Mammary epithelial cell (primary cell): Measurements from ENCODE around the gene YIPF1.
"Not testable (repeated sequence)": the region's sequence is repeated elsewhere in the genome, so short reads cannot be mapped to it uniquely, and the experiment has no call there.

Experiments
- CTCF ChIP-seq, 2 donors: IDR thresholded peaks in 1 of 2; conservative IDR thresholded peaks in 1 of 2; 2 replicates each; pipeline ENCODE4 v1.5.1; 2011 to 2012; ENCODE audit warnings: inconsistent platforms in 2 of 2, low read length in 2 of 2, mild to moderate bottlenecking in 2 of 2, control low read depth in 1 of 2, low read depth in 1 of 2; ENCODE audit not compliant: insufficient read depth in 1 of 2; ENCODE audit errors: extremely low read depth in 1 of 2
- EZH2 ChIP-seq: IDR thresholded peaks from 2 replicates; pipeline ENCODE4 v1.6.1; 2012; ENCODE audit warnings: low read length, inconsistent platforms, borderline replicate concordance

DNA sequence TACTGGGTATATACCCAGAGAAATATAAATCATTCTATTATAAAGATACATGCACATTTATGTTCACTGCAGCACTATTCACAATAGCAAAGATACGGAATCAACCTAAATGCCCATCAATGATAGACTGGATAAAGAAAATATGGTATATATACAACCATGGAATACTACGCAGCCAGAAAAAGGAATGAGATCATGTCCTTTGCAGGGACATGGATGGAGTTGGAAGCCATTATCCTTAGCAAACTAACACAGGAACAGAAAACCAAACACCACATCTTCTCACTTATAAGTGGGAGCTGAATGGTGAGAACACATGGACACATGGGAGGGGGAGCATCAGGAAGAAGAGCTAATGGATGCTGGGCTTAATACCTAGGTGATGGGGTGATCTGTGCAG lies 7.7 kb downstream of the YIPF1 start:
- TF ChIP-seq EZH2; CTCF (conservative IDR thresholded peaks at IDR 0.05 in 1 of 2, IDR thresholded peaks at IDR 0.05 in 1 of 2; ENCODE audit: extremely low read depth in 1 of 2, insufficient read depth in 1 of 2, low read depth in 1 of 2, low read length in 2 of 2): not testable (repeated sequence)
